ENCODE data around the gene ST7.

GRCh38 chr7:116994611-116995010, 41.3 kb downstream of the ST7 start:
- TF ChIP-seq, protein P1, sequence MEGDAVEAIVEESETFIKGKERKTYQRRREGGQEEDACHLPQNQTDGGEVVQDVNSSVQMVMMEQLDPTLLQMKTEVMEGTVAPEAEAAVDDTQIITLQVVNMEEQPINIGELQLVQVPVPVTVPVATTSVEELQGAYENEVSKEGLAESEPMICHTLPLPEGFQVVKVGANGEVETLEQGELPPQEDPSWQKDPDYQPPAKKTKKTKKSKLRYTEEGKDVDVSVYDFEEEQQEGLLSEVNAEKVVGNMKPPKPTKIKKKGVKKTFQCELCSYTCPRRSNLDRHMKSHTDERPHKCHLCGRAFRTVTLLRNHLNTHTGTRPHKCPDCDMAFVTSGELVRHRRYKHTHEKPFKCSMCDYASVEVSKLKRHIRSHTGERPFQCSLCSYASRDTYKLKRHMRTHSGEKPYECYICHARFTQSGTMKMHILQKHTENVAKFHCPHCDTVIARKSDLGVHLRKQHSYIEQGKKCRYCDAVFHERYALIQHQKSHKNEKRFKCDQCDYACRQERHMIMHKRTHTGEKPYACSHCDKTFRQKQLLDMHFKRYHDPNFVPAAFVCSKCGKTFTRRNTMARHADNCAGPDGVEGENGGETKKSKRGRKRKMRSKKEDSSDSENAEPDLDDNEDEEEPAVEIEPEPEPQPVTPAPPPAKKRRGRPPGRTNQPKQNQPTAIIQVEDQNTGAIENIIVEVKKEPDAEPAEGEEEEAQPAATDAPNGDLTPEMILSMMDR (IDR thresholded peaks at IDR 0.05; ENCODE audit: extremely low read depth in 1 of 2, insufficient read depth in 1 of 2, low read depth in 1 of 2, low read length in 2 of 2): no peak
- TF ChIP-seq POLR2A (IDR thresholded peaks at IDR 0.05; ENCODE audit: low read depth, low read length): no peak
- TF ChIP-seq JUN (IDR thresholded peaks at IDR 0.05; ENCODE audit: borderline replicate concordance, insufficient read depth, insufficient read length, low read depth): no peak
- TF ChIP-seq EZH2 (IDR thresholded peaks at IDR 0.05; ENCODE audit: borderline replicate concordance, low read depth, low read length, severe bottlenecking): no peak
- no peak for TF ChIP-seq POLR2AphosphoS5 (IDR thresholded peaks at IDR 0.05; ENCODE audit: insufficient read depth, low read depth, low read length)
- no peak for TF ChIP-seq MYC (IDR thresholded peaks at IDR 0.05; ENCODE audit: low read depth, low read length)
- TF ChIP-seq, protein P2, sequence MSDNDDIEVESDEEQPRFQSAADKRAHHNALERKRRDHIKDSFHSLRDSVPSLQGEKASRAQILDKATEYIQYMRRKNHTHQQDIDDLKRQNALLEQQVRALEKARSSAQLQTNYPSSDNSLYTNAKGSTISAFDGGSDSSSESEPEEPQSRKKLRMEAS (IDR thresholded peaks at IDR 0.05; ENCODE audit: insufficient read depth, insufficient read length): no peak

Measured in endothelial cell of umbilical vein (primary cell).